Measurements from ENCODE around the gene TNFSF9. TPM values are rescaled to one million over a fixed set of nuclear protein-coding genes. Genes with fewer than 3 reads are reported as not detected.
A peak's percentile ranks its signal among the peaks of the same experiment; 100 is the strongest.
"Not testable (repeated sequence)": the region's sequence is repeated elsewhere in the genome, so short reads cannot be mapped to it uniquely, and the experiment has no call there.

Gene TNFSF9
- total and polyA plus RNA-seq, 4 experiments from 2014 or later = 0.29 to 3.3 (median 0.81) TPM

DNA sequence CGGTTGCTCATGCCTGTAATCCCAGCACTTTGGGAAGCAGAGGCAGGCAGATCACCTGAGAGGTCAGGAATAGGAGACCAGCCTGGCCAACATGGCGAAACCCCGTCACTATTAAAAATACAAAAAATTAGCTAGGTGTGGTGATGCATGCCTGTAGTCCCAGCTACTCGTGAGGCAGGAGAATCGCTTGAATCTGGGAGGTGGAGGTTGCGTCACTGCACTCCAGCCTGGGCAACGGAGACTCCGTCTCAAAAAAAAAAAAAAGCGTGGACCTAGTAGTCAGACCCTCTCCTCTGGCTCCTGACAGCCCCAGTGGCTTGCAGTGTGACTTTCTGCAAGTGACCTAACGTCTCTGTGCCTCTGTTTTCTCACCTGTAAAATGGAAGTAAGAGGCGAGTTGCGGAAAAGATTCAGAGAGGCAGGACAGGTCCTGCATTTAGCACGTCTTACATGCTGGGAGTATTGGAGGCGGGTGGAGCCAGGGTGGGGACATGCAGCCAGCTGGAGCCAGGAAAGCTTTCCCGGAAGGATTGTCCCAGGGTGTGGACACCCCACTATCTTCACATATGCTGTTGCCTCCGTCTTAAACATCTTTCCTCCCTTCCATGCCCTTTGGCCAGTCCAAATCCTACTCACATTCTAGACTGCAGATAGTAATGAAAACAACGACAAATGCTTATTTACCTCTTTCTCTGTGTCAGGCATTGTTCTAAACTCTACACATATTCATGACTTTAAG, 31.6 kb upstream of the TNFSF9 start:
- no peaks in the 10 kb centered on the region for H3K36me3 Mint-ChIP-seq
- H3K36me3 ChIP-seq (ENCODE audit: insufficient read depth, low read length) = no peaks in the 10 kb centered on the region
- no peak for DNase-seq
- peaks cover 8 to 14% (median 11%) of the 10 kb centered on the region in 4 donors for H3K4me1 Mint-ChIP-seq
- no peaks in the 10 kb centered on the region for H3K9me3 ChIP-seq (ENCODE audit: control insufficient read depth in 1 of 2, low read length in 2 of 2)
- CTCF ChIA-PET (ENCODE audit: partially characterized antibody) = interaction anchor here (1.2 to 2.3 kb wide), 2 partner anchors 17 to 21 kb away, joined by 3 to 6 read pairs; partner anchors contain the start of gene DENND1C
- H3K27ac Mint-ChIP-seq = no peak overlapping the region
- no peak overlapping the region for H3K4me3 ChIP-seq (ENCODE audit: low read length in 2 of 2)
- peaks cover 12% of the 10 kb centered on the region for H3K4me1 ChIP-seq (ENCODE audit: insufficient read depth, low read length)
- intact Hi-C loops (cut with micrococcal nuclease) = no loop called here
- no peak overlapping the region for H3K27ac ChIP-seq (ENCODE audit: low read depth, low read length)
- POLR2A ChIA-PET (ENCODE audit: partially characterized antibody) = no interaction called here
- H3K27me3 ChIP-seq (ENCODE audit: insufficient read depth, low read length) = peaks cover 7% of the 10 kb centered on the region
- H3K4me3 Mint-ChIP-seq = no peak overlapping the region
- H3K9me3 Mint-ChIP-seq = no peaks in the 10 kb centered on the region
- peaks cover 2 to 11% of the 10 kb centered on the region in 2 donors for H3K27me3 Mint-ChIP-seq

DNA sequence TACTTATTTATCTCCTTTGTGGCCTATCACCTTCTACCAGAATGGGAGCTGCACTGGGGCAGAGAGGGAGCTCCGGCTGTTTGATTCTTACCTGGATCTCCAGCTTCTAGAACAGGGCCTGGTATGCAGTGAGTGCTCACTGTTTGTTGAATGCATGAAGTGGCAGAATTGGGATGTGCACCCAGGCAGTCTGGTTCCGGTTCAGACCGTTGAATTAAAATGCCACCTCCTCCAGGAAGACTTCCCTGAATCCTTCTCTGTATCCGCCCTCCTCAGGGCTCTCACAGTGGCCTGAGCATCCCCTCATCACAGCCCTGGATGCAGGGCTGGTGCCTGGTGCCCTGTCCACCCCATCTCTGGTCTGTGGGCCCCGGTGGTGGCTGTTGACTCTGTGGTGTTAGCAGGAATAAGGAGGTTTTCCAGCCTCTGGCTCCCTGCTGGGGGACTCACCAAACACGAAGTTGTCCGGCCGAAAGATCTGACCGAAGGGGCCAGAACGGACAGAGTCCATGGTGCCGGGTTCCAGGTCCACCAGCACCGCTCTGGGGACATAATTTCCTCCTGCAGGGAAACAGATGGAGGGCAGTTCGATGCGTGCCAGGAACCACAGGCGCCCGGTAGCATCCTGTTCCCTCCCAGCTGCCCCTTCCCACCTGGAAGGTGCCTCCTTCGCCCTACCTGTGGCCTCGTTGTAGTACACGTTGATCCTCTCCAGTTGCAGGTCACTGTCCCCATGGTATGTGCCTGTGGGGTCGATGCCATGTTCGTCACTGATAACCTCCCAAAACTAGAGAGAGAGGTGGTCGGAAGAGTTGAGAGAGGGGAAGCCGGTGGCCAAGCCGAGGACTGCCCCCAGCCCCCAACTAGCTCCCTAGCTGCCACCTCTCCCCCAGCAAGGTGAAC, 29.7 kb upstream of the TNFSF9 start:
- Mint-ChIP-seq H3K4me1 (peaks cover 12 to 22% (median 16%) of the 10 kb centered on the region in 4 donors), H3K4me3 (peak overlapping the region; percentile 79 to 88 (median 84)), H3K27ac (peak overlapping the region in 2 of 7 donors; percentile 42 to 81), H3K27me3 (peaks cover 2 to 15% of the 10 kb centered on the region in 2 donors), H3K36me3 (no peaks in the 10 kb centered on the region), H3K9me3 (no peaks in the 10 kb centered on the region)
- ChIA-PET POLR2A (ENCODE audit: partially characterized antibody) (no interaction called here), CTCF (ENCODE audit: partially characterized antibody) (interaction anchor here (1.1 to 2.3 kb wide), 2 partner anchors 19 to 131 kb away, joined by 3 to 6 read pairs; partner anchors contain the start of gene DENND1C)
- no peaks in the 10 kb centered on the region for H3K9me3 ChIP-seq (ENCODE audit: control insufficient read depth in 1 of 2, low read length in 2 of 2)
- H3K27me3 ChIP-seq (ENCODE audit: insufficient read depth, low read length) = peaks cover 7% of the 10 kb centered on the region
- H3K36me3 ChIP-seq (ENCODE audit: insufficient read depth, low read length) = no peaks in the 10 kb centered on the region
- H3K4me3 ChIP-seq (ENCODE audit: low read length in 2 of 2) = no peak overlapping the region
- no peak overlapping the region for H3K27ac ChIP-seq (ENCODE audit: low read depth, low read length)
- H3K4me1 ChIP-seq (ENCODE audit: insufficient read depth, low read length) = peaks cover 18% of the 10 kb centered on the region
- no peak for DNase-seq
- intact Hi-C loops (cut with micrococcal nuclease) = loop anchor here (5.0 to 10.0 kb wide), 2 partner anchors 76 to 219 kb away; partner anchors contain the start of gene KHSRP

DNA sequence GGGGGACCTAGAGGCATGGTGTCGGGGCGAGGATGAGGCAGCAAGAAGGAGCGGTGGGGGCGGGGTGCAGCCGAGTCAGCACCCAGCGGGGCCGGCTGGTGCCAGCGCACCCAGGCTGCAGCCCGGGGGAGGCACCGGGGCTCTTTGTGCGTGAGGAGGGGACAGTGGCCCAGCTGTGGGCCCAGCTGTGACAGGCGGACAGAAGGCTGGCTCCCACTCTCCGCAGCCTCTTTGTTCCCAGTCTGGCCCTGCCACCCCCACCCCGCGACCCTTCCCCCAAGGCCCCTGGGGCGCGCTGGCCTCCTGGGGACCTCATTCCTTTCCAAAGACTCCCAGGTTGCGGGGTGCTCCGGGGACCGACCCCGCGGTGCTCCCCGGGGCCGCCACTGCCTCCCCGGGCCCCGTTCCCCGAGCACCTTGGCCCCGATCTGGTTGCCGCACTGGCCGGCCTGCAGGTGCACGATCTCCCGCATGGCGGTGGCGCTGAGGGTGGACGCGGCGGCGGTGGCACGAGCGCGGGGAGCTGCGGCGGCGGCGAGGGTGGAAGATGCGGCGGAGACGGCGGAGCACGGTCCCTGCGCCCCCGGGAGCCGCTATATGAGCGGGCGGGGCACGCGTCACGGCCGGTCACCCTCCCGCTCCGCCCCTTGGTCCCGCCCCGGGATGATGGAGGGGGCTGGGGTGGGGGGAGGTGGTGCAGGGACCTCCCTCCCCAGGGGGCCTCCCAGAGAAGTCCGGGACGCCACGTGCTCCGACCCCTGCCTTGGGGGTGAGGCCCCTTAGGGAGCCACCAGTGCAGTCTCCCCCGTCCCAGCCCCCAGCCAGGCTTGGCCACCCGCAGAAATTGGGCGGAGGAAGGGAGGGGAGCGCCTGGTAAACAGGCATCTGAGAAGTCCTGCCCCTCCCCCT, 28.8 kb upstream of the TNFSF9 start, which contains the start of gene TUBB4A:
TSS of gene TUBB4A (minus strand) at position 570 of the 909 bp plus-strand sequence. CDS start at position 473, 97 bp downstream.
- Mint-ChIP-seq H3K36me3 (no peaks in the 10 kb centered on the region), H3K4me1 (peaks cover 12 to 22% (median 16%) of the 10 kb centered on the region in 4 donors), H3K9me3 (no peaks in the 10 kb centered on the region), H3K27ac (peak within 1 kb of the TSS in 2 of 7 donors; percentile 42 to 81), H3K4me3 (peak within 1 kb of the TSS; percentile 79 to 88 (median 84)), H3K27me3 (peaks cover 2 to 15% of the 10 kb centered on the region in 2 donors)
- ChIA-PET POLR2A (ENCODE audit: partially characterized antibody) (interaction anchor here (0.8 to 1.3 kb wide), 3 partner anchors 21 to 77 kb away, joined by 3 to 5 read pairs (median 5); partner anchors contain the start of genes DENND1C, KHSRP and SLC25A23), CTCF (ENCODE audit: partially characterized antibody) (interaction anchor here (0.7 kb wide), 1 partner anchor 33 kb away, joined by 3 read pairs; no protein-coding TSS in a partner anchor)
- no peaks in the 10 kb centered on the region for H3K9me3 ChIP-seq (ENCODE audit: control insufficient read depth in 1 of 2, low read length in 2 of 2)
- H3K36me3 ChIP-seq (ENCODE audit: insufficient read depth, low read length) = no peaks in the 10 kb centered on the region
- H3K4me3 ChIP-seq (ENCODE audit: low read length in 2 of 2) = peak within 1 kb of the TSS in 1 of 2 donors; percentile 41
- no peak within 1 kb of the TSS for H3K27ac ChIP-seq (ENCODE audit: low read depth, low read length)
- H3K27me3 ChIP-seq (ENCODE audit: insufficient read depth, low read length) = peaks cover 7% of the 10 kb centered on the region
- DNase-seq = peak in 3 of 5 donors; percentile 15 to 21 (median 17)
- intact Hi-C loops (cut with micrococcal nuclease) = loop anchor here (1.0 to 10.0 kb wide), 3 partner anchors 42 to 220 kb away; partner anchors contain the start of gene KHSRP
- H3K4me1 ChIP-seq (ENCODE audit: insufficient read depth, low read length) = peaks cover 18% of the 10 kb centered on the region

DNA sequence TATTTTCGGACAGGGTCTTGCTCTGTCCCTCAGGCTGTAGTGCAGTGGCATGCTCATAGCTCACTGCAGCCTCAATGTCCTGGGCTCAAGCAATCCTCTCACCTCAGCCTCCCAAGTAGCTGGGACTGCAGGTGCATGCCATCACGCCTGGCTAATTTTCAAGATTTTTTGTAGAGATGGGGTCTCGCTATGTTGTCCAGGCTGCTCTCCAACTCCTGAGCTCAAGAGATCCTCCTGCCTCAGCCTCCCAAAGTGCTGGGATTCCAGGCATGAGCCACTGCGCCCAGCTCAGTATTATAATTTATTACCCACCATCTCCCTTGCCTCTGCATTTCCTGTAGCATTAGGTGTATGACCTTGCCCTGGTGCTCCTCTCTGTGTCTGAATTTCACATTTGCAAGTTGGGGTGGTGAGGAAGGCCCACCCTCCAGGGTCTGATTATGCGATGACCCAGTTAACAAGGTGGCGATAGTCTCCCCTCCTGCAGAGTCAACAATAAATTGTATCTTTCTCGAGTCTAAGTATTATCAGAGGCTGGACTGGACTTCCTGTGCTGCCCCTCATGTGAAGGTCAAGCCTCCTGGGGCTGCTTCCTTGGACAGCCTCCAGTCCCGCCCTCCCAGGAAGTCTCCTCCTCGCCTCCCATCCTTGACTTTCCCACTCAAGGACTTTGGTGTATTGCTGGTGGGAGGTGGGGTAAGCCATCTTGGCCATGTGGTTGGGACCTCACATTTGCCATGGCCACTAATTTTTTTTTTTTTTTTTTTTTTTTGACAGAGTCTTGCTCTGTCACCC, 27.2 kb upstream of the TNFSF9 start:
- Histone ChIP-seq H3K4me3 (ENCODE audit: low read length in 2 of 2) (no peak overlapping the region), H3K36me3 (ENCODE audit: insufficient read depth, low read length) (no peaks in the 10 kb centered on the region), H3K27me3 (ENCODE audit: insufficient read depth, low read length) (peaks cover 7% of the 10 kb centered on the region), H3K27ac (ENCODE audit: low read depth, low read length) (no peak overlapping the region), H3K9me3 (ENCODE audit: control insufficient read depth in 1 of 2, low read length in 2 of 2) (no peaks in the 10 kb centered on the region), H3K4me1 (ENCODE audit: insufficient read depth, low read length) (peaks cover 18% of the 10 kb centered on the region)
- no peak for DNase-seq
- Mint-ChIP-seq H3K27me3 (peaks cover 2 to 15% of the 10 kb centered on the region in 2 donors), H3K4me3 (peak overlapping the region in 6 of 8 donors; percentile 5 to 69 (median 52)), H3K4me1 (peaks cover 10 to 22% (median 14%) of the 10 kb centered on the region in 4 donors), H3K27ac (peak overlapping the region in 1 of 7 donors; percentile 15), H3K9me3 (no peaks in the 10 kb centered on the region), H3K36me3 (no peaks in the 10 kb centered on the region)
- POLR2A ChIA-PET (ENCODE audit: partially characterized antibody) = interaction anchor here (0.7 to 1.6 kb wide), 3 partner anchors 22 to 79 kb away, joined by 3 to 8 read pairs (median 5); partner anchors contain the start of genes DENND1C and KHSRP
- CTCF ChIA-PET (ENCODE audit: partially characterized antibody) = interaction anchor here (0.6 to 1.6 kb wide), 6 partner anchors 12 to 221 kb away, joined by 3 to 4 read pairs (median 3); no protein-coding TSS in a partner anchor
- intact Hi-C loops (cut with micrococcal nuclease) = loop anchor here (2.0 to 10.0 kb wide), 3 partner anchors 79 to 221 kb away; partner anchors contain the start of genes CLPP and KHSRP

DNA sequence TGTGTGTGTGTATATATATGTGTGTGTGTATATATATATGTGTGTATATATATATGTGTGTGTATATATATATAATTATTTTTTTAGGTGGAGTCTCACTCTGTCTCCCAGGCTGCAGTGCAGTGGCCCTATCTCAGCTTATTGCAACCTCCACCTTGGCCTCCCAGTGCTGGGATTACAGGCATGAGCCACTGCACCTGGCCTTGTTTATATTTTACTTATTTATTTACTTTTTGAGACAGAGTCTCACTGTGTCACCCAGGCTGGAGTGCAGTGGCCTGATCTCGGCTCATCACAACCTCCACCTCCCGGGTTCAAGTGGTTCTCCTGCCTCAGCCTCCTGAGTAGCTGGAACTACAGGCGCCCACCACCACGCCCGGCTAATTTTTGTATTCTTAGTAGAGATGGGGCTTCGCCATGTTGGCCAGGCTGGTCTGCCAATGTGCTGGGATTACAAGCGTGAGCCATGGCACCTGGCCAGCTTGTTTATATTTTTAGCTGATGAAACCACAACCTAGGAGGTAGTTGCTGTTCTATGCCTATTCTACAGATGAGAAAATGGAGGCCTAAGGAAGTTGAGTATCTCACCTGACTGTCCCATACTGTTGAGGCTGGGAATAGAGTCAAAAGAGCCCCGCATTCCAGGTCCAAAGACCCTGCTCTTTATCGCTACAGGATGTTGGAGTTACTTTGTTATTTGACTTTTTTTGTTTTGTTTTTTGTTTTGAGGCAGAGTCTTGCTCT, 22.6 kb upstream of the TNFSF9 start:
- H3K36me3 Mint-ChIP-seq; H3K27me3 ChIP-seq (ENCODE audit: insufficient read depth, low read length); DNase-seq; H3K4me1 ChIP-seq (ENCODE audit: insufficient read depth, low read length); H3K27ac ChIP-seq (ENCODE audit: low read depth, low read length); H3K27ac Mint-ChIP-seq; H3K27me3 Mint-ChIP-seq; H3K36me3 ChIP-seq (ENCODE audit: insufficient read depth, low read length); H3K9me3 Mint-ChIP-seq; H3K9me3 ChIP-seq (ENCODE audit: control insufficient read depth in 1 of 2, low read length in 2 of 2); H3K4me3 Mint-ChIP-seq; POLR2A ChIA-PET (ENCODE audit: partially characterized antibody); H3K4me3 ChIP-seq (ENCODE audit: low read length in 2 of 2): not testable (repeated sequence)
- CTCF ChIA-PET (ENCODE audit: partially characterized antibody) = interaction anchor here (0.5 to 2.3 kb wide), 2 partner anchors 8 to 98 kb away, joined by 3 to 9 read pairs; no protein-coding TSS in a partner anchor
- H3K4me1 Mint-ChIP-seq = peaks cover 4 to 12% (median 6%) of the 10 kb centered on the region in 4 donors
- intact Hi-C loops (cut with micrococcal nuclease) = loop anchor here (10.0 kb wide), 1 partner anchor 83 kb away; the partner anchor contains the start of gene KHSRP

Data from CD4-positive, alpha-beta memory T cell (primary cell).